GM12878 (cell line): ENCODE data around the gene NKAP. TPM values are rescaled to one million over a fixed set of nuclear protein-coding genes. Genes with fewer than 3 reads are reported as not detected.
A peak's percentile ranks its signal among the peaks of the same experiment; 100 is the strongest.

ENCODE experiments used
- ATAC-seq: fragments of 200-7000 bp; cut with Tn5 transposase; 3 replicates; pipeline ENCODE4 v1.9.1; 2020; ENCODE audit warnings: mild to moderate bottlenecking, moderate library complexity
- BruUV-seq: library from RNA; stranded (reverse); fragments of 400-500 nt; replicated peaks from 2 replicates; lab custom pipeline; 2021; lab: Mats Ljungman, UMichigan
- CTCF ChIA-PET: fragments of 300-600 bp; sonication (Branson Sonifier 250); formaldehyde crosslinking; extraction: SDS; loops from one replicate; lab custom pipeline; 2021; ENCODE audit warnings: inconsistent platforms; lab: Yijun Ruan, JAX
- POLR2A ChIA-PET: fragments of 350-600 bp; formaldehyde crosslinking; extraction: SDS; loops from one replicate; lab custom pipeline; 2021; ENCODE audit warnings: inconsistent platforms; lab: Charles Lee
- RAD21 ChIA-PET: fragments of 300-600 bp; sonication (Branson Sonifier 250); formaldehyde crosslinking; loops from one replicate; lab custom pipeline; 2023; ENCODE audit warnings: antibody characterized with exemption; ENCODE audit not compliant: unreplicated experiment; lab: Charles Lee
- SMC1A ChIA-PET: fragments of 300-600 bp; sonication (Branson Sonifier 250); formaldehyde crosslinking; loops from one replicate; lab custom pipeline; 2023; ENCODE audit not compliant: unreplicated experiment, uncharacterized antibody; lab: Charles Lee
- DNase-seq: peaks from one replicate; pipeline ENCODE4 v3.0.0-alpha.2; 2011; ENCODE audit warnings: low read depth, low spot score
- FAIRE-seq: peaks from 3 replicates; lab custom pipeline; 2011; peaks lifted over from hg19 to GRCh38; lab: Jason Lieb, UNC
- H2AFZ ChIP-seq: 2 replicates; pipeline ENCODE4 v1.6.0; 2011; ENCODE audit warnings: low read depth, low read length, control low read depth; ENCODE audit not compliant: control insufficient read depth
- H3K27ac ChIP-seq: 2 replicates; pipeline ENCODE4 v1.5.1; 2011; ENCODE audit warnings: control low read depth; ENCODE audit not compliant: control insufficient read depth, insufficient read depth
- H3K27me3 ChIP-seq, 2 experiments: replicated peaks in 1 of 2; 2 replicates each; pipeline versions ENCODE4 v1.6.0 to v1.6.1; 2011; ENCODE audit warnings: low read length in 1 of 2; ENCODE audit not compliant: control insufficient read depth in 2 of 2, insufficient read depth in 2 of 2
- H3K36me3 ChIP-seq, 2 experiments: 2 replicates each; pipeline ENCODE4 v1.5.1; 2011; ENCODE audit warnings: low read length in 1 of 2; ENCODE audit not compliant: control insufficient read depth in 2 of 2, insufficient read depth in 2 of 2
- H3K4me1 ChIP-seq: 2 replicates; pipeline ENCODE4 v1.6.1; 2011; ENCODE audit warnings: mild to moderate bottlenecking, low read length, moderate library complexity, mixed read lengths; ENCODE audit not compliant: control insufficient read depth, insufficient read depth
- H3K4me2 ChIP-seq: 2 replicates; pipeline ENCODE4 v1.6.0; 2011; ENCODE audit warnings: control low read depth; ENCODE audit not compliant: control insufficient read depth, insufficient read depth
- H3K4me3 ChIP-seq: fragments of 200-600 bp; sonication (generic); 2 replicates; pipeline ENCODE4 v1.5.1; 2016
- H3K79me2 ChIP-seq: 2 replicates; pipeline ENCODE4 v1.6.0; 2011; ENCODE audit warnings: low read length; ENCODE audit not compliant: control insufficient read depth, insufficient read depth
- H3K9ac ChIP-seq: 2 replicates; pipeline ENCODE4 v1.8.0; 2011; ENCODE audit warnings: low read length, control low read depth, mixed read lengths; ENCODE audit not compliant: control insufficient read depth, insufficient read depth
- H3K9me3 ChIP-seq: replicated peaks from 3 replicates; pipeline ENCODE4 v1.5.1; 2011; ENCODE audit warnings: mild to moderate bottlenecking, low read length; ENCODE audit not compliant: control insufficient read depth, insufficient read depth
- H4K20me1 ChIP-seq: 2 replicates; pipeline ENCODE4 v1.6.0; 2011; ENCODE audit not compliant: control insufficient read depth, insufficient read depth
- GABPA ChIP-seq: IDR thresholded peaks from 2 replicates; pipeline ENCODE4 v1.6.1; 2014; ENCODE audit warnings: antibody characterized with exemption, low read depth, mild to moderate bottlenecking, inconsistent platforms
- IRF3 ChIP-seq: fragments of 450-650 bp; IDR thresholded peaks from 2 replicates; pipeline ENCODE4 v1.6.1; 2014; ENCODE audit warnings: mild to moderate bottlenecking
- JUNB ChIP-seq: IDR thresholded peaks from 2 replicates; pipeline ENCODE4 v1.6.1; 2016; ENCODE audit warnings: antibody characterized with exemption, mild to moderate bottlenecking
- KAT2A ChIP-seq: conservative IDR thresholded peaks from 2 replicates; pipeline ENCODE4 v1.6.1; 2011; ENCODE audit warnings: low read depth, low read length; ENCODE audit not compliant: control insufficient read depth
- KDM1A ChIP-seq: fragments of 200-600 bp; sonication (generic); IDR thresholded peaks from 2 replicates; pipeline ENCODE4 v1.6.1; 2016; ENCODE audit warnings: borderline replicate concordance
- POLR2A ChIP-seq: IDR thresholded peaks from 2 replicates; pipeline ENCODE4 v1.6.1; 2011; ENCODE audit warnings: low read depth, mild to moderate bottlenecking, low read length
- POU2F2 ChIP-seq: IDR thresholded peaks from 3 replicates; pipeline ENCODE4 v1.6.1; 2011; ENCODE audit warnings: low read depth, mild to moderate bottlenecking, low read length, borderline replicate concordance
- RFX5 ChIP-seq: IDR thresholded peaks from 2 replicates; pipeline ENCODE4 v1.6.1; 2011; ENCODE audit warnings: low read depth, low read length, improper control_type of control experiment
- SKIL ChIP-seq: fragments of 450-650 bp; IDR thresholded peaks from 2 replicates; pipeline ENCODE4 v1.6.1; 2017; ENCODE audit warnings: mild to moderate bottlenecking, low read depth, inconsistent platforms; ENCODE audit not compliant: poor library complexity, severe bottlenecking
- SREBF2 ChIP-seq: IDR thresholded peaks from 2 replicates; pipeline ENCODE4 v1.6.1; 2012; ENCODE audit warnings: mild to moderate bottlenecking, low read length
- SRF ChIP-seq, 2 experiments: IDR thresholded peaks; 2 replicates each; pipeline ENCODE4 v1.6.1; 2011; ENCODE audit warnings: low read depth in 2 of 2, low read length in 2 of 2, mild to moderate bottlenecking in 1 of 2, moderate library complexity in 1 of 2
- ZNF274 ChIP-seq: IDR thresholded peaks from one replicate; pipeline ENCODE4 v1.8.0; 2011; ENCODE audit not compliant: insufficient read length, insufficient read depth
- ZNF622 ChIP-seq: fragments of 450-650 bp; IDR thresholded peaks from 2 replicates; pipeline ENCODE4 v1.6.1; 2017; ENCODE audit warnings: mild to moderate bottlenecking, inconsistent platforms
- ZZZ3 ChIP-seq: IDR thresholded peaks from 2 replicates; pipeline ENCODE4 v1.6.1; 2011; ENCODE audit warnings: low read depth; ENCODE audit not compliant: control insufficient read depth, insufficient read length
- WGBS: methylation state at CpG from one replicate; pipeline ENCODE4 v1.1.6; 2016; ENCODE audit warnings: low lambda C conversion rate; ENCODE audit not compliant: insufficient replicate concordance, insufficient coverage; ENCODE audit errors: missing lambda C conversion rate; 5-methylcytosine and 5-hydroxymethylcytosine counted together
- in situ Hi-C: fragments of 300-500 bp; cut with MboI; formaldehyde crosslinking; loops from 9 replicates; pipeline ENCODE4 v1.14.3; 2018; ENCODE audit warnings: mixed read lengths
- intact Hi-C: fragments of 100-400 bp; cut with micrococcal nuclease; formaldehyde crosslinking; loops from one replicate; pipeline ENCODE4 v1.14.2; 2022; ENCODE audit not compliant: unreplicated experiment
- polyA plus RNA-seq, 11 experiments: library from polyadenylated mRNA; depleted of rRNA in 4 of 11; unstranded in 6 of 11; stranded (reverse) in 5 of 11; fragments of >200 nt; fragmentation: Nextera tagmentation in 4 of 11; fragmentation: Illumina TruSeq in 1 of 11; extraction: Ambion mirVana in 4 of 11; extraction: Trizol in 1 of 11; gene quantifications; 1 replicate in 1 of 11; 2 replicates in 10 of 11; pipeline versions ENCODE4 v1.2.1 to v1.2.3, GENCODE V29; 2011 to 2016; ENCODE audit warnings: inconsistent platforms in 2 of 11, missing spikeins in 2 of 11, low read depth in 1 of 11
- total RNA-seq, 4 experiments: library from RNA; depleted of rRNA in 3 of 4; stranded (reverse); fragments of >200 nt in 3 of 4; fragmentation: Illumina TruSeq in 1 of 4; extraction: Trizol in 1 of 4; gene quantifications; 2 replicates each; pipeline versions ENCODE4 v1.2.1 to v1.2.3, GENCODE V29; 2013 to 2021
- TF ChIP-seq, protein P1 (sequence below): fragments of 450-650 bp; IDR thresholded peaks from 2 replicates; pipeline ENCODE4 v1.6.1; 2016; ENCODE audit warnings: mild to moderate bottlenecking
- TF ChIP-seq, protein P2 (sequence below): IDR thresholded peaks from 2 replicates; pipeline ENCODE4 v1.6.1; 2011; ENCODE audit warnings: mild to moderate bottlenecking, low read depth, low read length, moderate library complexity; ENCODE audit not compliant: insufficient replicate concordance

The NKAP gene
- total and polyA plus RNA-seq, 10 of the 15 experiments (the other 5 are each of a cell fraction or from before 2014, with no cell fraction given): 2.4 to 6.9 (median 5.3) TPM

GRCh38 chrX:119899125-119899524 lies 44.4 kb downstream of the NKAP start (continued):
- TF ChIP-seq SKIL: no peak

DNA sequence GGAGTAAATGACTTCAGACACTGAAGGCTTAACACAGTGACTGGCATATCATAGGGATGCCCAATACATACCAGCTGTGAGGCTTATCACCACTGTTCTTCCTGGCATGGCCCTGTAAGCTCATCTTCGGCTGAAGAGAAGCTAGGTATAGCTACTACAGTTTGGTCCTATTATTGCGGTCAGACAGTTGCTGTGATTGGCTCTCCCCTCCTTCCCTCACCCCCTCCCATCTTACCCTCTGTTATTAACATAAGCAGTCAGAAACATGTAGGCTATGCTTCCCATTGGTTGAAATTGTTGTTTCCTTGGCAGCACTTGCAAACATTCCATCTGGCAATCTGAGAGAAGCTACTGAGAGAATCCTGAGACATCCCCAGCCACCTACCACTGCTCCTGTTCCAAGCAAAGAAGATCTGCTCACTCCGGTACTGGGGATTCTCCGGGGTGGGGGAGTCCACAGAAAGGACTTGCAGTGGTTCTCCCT lies 47.7 kb downstream of the NKAP start, which contains the start of gene AKAP14:
Gene AKAP14 (plus strand): TSS at position 51 of the 484 bp plus-strand sequence. CDS start 7,331 bp downstream, outside the sequence.
- Histone ChIP-seq H3K4me1 (no peaks in the 10 kb centered on the region), H4K20me1 (no peaks in the 10 kb centered on the region), H3K4me3 (no peak within 1 kb of the TSS), H3K36me3 (no peaks in the 10 kb centered on the region), H3K27me3 (no peaks in the 10 kb centered on the region), H3K9me3 (no peaks in the 10 kb centered on the region), H3K79me2 (no peaks in the 10 kb centered on the region), H3K4me2 (no peak within 1 kb of the TSS), H3K27ac (no peak within 1 kb of the TSS), H2AFZ (no peak within 1 kb of the TSS), H3K9ac (no peak within 1 kb of the TSS)
- POLR2A ChIA-PET: no interaction called here
- CTCF ChIA-PET: no interaction called here
- WGBS: 41% methylated on average over 4 of the region's 4 CpGs
- BruUV-seq: no TSS peak
- no peak for FAIRE-seq
- peak; percentile 32; the same call in 2 of the 3 replicates for ATAC-seq
- RAD21 ChIA-PET: no interaction called here
- TF ChIP-seq, protein P1, sequence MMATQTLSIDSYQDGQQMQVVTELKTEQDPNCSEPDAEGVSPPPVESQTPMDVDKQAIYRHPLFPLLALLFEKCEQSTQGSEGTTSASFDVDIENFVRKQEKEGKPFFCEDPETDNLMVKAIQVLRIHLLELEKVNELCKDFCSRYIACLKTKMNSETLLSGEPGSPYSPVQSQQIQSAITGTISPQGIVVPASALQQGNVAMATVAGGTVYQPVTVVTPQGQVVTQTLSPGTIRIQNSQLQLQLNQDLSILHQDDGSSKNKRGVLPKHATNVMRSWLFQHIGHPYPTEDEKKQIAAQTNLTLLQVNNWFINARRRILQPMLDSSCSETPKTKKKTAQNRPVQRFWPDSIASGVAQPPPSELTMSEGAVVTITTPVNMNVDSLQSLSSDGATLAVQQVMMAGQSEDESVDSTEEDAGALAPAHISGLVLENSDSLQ: no peak
- TF ChIP-seq ZNF274 (no peak), ZNF622 (no peak), SRF (IDR thresholded peaks at IDR 0.05; ENCODE audit: low read depth in 2 of 2, low read length in 2 of 2) (no peak), RFX5 (no peak), ZZZ3 (no peak), POU2F2 (no peak), JUNB (no peak), KDM1A (no peak), KAT2A (no peak), SREBF2 (no peak), POLR2A (no peak), IRF3 (no peak), GABPA (no peak)
- TF ChIP-seq, protein P2, sequence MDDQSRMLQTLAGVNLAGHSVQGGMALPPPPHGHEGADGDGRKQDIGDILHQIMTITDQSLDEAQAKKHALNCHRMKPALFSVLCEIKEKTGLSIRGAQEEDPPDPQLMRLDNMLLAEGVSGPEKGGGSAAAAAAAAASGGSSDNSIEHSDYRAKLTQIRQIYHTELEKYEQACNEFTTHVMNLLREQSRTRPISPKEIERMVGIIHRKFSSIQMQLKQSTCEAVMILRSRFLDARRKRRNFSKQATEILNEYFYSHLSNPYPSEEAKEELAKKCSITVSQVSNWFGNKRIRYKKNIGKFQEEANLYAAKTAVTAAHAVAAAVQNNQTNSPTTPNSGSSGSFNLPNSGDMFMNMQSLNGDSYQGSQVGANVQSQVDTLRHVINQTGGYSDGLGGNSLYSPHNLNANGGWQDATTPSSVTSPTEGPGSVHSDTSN: no peak
- SMC1A ChIA-PET: no interaction called here
- in situ Hi-C loops: no loop called here
- intact Hi-C loops: no loop called here
- DNase-seq: no peak
